NT2/D1 (cell line): ENCODE measurements around the gene TTI1.

Experiments used
- YY1 ChIP-seq: IDR thresholded peaks from 2 replicates; pipeline ENCODE4 v1.6.1; 2011; ENCODE audit not compliant: insufficient read length, insufficient read depth
- ZNF274 ChIP-seq: IDR thresholded peaks from 2 replicates; pipeline ENCODE4 v1.6.1; 2011; ENCODE audit warnings: mild to moderate bottlenecking, low read depth, low read length

DNA sequence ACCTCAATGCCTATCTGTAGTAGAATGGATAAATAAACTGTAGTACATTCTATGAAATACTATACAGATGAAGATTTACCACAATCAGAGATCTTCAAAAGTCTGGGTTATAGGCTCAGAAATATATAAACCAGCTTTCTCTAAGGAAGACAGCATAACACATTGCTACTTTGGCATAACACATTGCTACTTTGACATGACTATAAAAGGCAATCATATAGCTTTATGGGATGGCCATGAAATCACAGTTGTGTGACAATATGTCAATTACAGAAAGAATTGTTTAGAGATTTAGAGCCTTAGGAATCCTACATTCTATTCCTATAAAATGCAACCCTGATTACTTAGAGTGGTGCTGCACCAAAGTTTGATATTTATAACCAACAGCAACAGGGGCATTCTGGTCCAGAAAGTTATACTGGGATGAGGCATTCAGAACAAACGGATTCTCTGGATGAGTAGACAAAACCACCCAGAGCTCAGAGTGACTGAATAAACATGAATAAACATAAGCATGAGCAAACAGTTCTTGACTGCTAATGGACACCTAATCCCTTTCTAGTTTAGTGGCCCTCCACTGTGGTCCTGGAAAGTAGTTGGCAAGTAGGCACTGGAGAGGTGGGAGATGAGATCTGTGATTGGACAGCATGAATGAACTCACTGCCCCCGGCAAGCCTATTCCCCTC lies 12.0 kb downstream of the TTI1 start:
- TF ChIP-seq ZNF274 (no peak), YY1 (no peak)
